ENCODE results near the gene TNXB.
"Not testable (repeated sequence)": the region's sequence is repeated elsewhere in the genome, so short reads cannot be mapped to it uniquely, and the experiment has no call there.

TNXB gene

GRCh38 chr6:32069878-32070515 lies 39.1 kb downstream of the TNXB start:
- no peaks in the 10 kb centered on the region for H3K79me2 ChIP-seq (ENCODE audit: insufficient read depth, low read length)
- H3K27ac ChIP-seq (ENCODE audit: low read depth, low read length, poor library complexity, severe bottlenecking): no peak overlapping the region
- no peaks in the 10 kb centered on the region for H4K20me1 ChIP-seq (ENCODE audit: insufficient read depth, low read length)
- H3F3A ChIP-seq (ENCODE audit: insufficient read depth, low read length): no peaks in the 10 kb centered on the region
- no peak overlapping the region for H3K4me3 ChIP-seq (ENCODE audit: low read depth, low read length, poor library complexity, severe bottlenecking)
- H3K9me3 ChIP-seq (ENCODE audit: low read length): no peaks in the 10 kb centered on the region
- no peak overlapping the region for H3K9ac ChIP-seq (ENCODE audit: low read length)
- no peak for TF ChIP-seq CTCF (IDR thresholded peaks at IDR 0.05; ENCODE audit: low read length)
- no peak for TF ChIP-seq EZH2 (IDR thresholded peaks at IDR 0.05; ENCODE audit: borderline replicate concordance, low read length)
- H3K9me2 ChIP-seq (ENCODE audit: low read depth, low read length): no peaks in the 10 kb centered on the region
- H3K4me1 ChIP-seq (ENCODE audit: insufficient read depth, low read length, severe bottlenecking): no peaks in the 10 kb centered on the region
- no peak overlapping the region for H3K4me2 ChIP-seq (ENCODE audit: low read length)
- H2AFZ ChIP-seq (ENCODE audit: low read length): no peak overlapping the region
- no peaks in the 10 kb centered on the region for H3K27me3 ChIP-seq (ENCODE audit: insufficient read depth, low read length)
- no peaks in the 10 kb centered on the region for H3K36me3 ChIP-seq (ENCODE audit: insufficient read depth, low read length)

- Histone ChIP-seq H3K36me3 (ENCODE audit: insufficient read depth, low read length) (no peaks in the 10 kb centered on the region), H3K79me2 (ENCODE audit: insufficient read depth, low read length) (no peaks in the 10 kb centered on the region), H3K4me3 (ENCODE audit: low read depth, low read length, poor library complexity, severe bottlenecking) (no peak overlapping the region), H3K27me3 (ENCODE audit: insufficient read depth, low read length) (no peaks in the 10 kb centered on the region), H3K4me2 (ENCODE audit: low read length) (no peak overlapping the region), H2AFZ (ENCODE audit: low read length) (no peak overlapping the region), H4K20me1 (ENCODE audit: insufficient read depth, low read length) (no peaks in the 10 kb centered on the region), H3K4me1 (ENCODE audit: insufficient read depth, low read length, severe bottlenecking) (no peaks in the 10 kb centered on the region), H3K27ac (ENCODE audit: low read depth, low read length, poor library complexity, severe bottlenecking) (no peak overlapping the region), H3F3A (ENCODE audit: insufficient read depth, low read length) (no peaks in the 10 kb centered on the region), H3K9me2 (ENCODE audit: low read depth, low read length) (no peaks in the 10 kb centered on the region), H3K9me3 (ENCODE audit: low read length) (no peaks in the 10 kb centered on the region), H3K9ac (ENCODE audit: low read length) (no peak overlapping the region)
- no peak for TF ChIP-seq EZH2 (IDR thresholded peaks at IDR 0.05; ENCODE audit: borderline replicate concordance, low read length)
- TF ChIP-seq CTCF (IDR thresholded peaks at IDR 0.05; ENCODE audit: low read length): no peak
Observed at GRCh38 chr6:32069460-32069859, 39.7 kb downstream of the TNXB start.

- Histone ChIP-seq H3K4me3 (ENCODE audit: low read depth, low read length, poor library complexity, severe bottlenecking) (no peak overlapping the region), H3K4me2 (ENCODE audit: low read length) (no peak overlapping the region), H4K20me1 (ENCODE audit: insufficient read depth, low read length) (no peaks in the 10 kb centered on the region), H3K27ac (ENCODE audit: low read depth, low read length, poor library complexity, severe bottlenecking) (no peak overlapping the region), H3K9me3 (ENCODE audit: low read length) (no peaks in the 10 kb centered on the region), H3K36me3 (ENCODE audit: insufficient read depth, low read length) (no peaks in the 10 kb centered on the region), H3F3A (ENCODE audit: insufficient read depth, low read length) (no peaks in the 10 kb centered on the region), H3K9ac (ENCODE audit: low read length) (no peak overlapping the region), H3K4me1 (ENCODE audit: insufficient read depth, low read length, severe bottlenecking) (no peaks in the 10 kb centered on the region), H3K27me3 (ENCODE audit: insufficient read depth, low read length) (no peaks in the 10 kb centered on the region), H3K79me2 (ENCODE audit: insufficient read depth, low read length) (no peaks in the 10 kb centered on the region), H3K9me2 (ENCODE audit: low read depth, low read length) (no peaks in the 10 kb centered on the region), H2AFZ (ENCODE audit: low read length) (no peak overlapping the region)
- no peak for TF ChIP-seq CTCF (IDR thresholded peaks at IDR 0.05; ENCODE audit: low read length)
- no peak for TF ChIP-seq EZH2 (IDR thresholded peaks at IDR 0.05; ENCODE audit: borderline replicate concordance, low read length)
Observed at GRCh38 chr6:32068867-32069266, 40.3 kb downstream of the TNXB start.

GRCh38 chr6:32068315-32068714 lies 40.8 kb downstream of the TNXB start:
- H3K9ac ChIP-seq (ENCODE audit: low read length); H3K4me1 ChIP-seq (ENCODE audit: insufficient read depth, low read length, severe bottlenecking); H4K20me1 ChIP-seq (ENCODE audit: insufficient read depth, low read length); H3K4me2 ChIP-seq (ENCODE audit: low read length); H3F3A ChIP-seq (ENCODE audit: insufficient read depth, low read length); H3K79me2 ChIP-seq (ENCODE audit: insufficient read depth, low read length); H3K4me3 ChIP-seq (ENCODE audit: low read depth, low read length, poor library complexity, severe bottlenecking); H3K9me3 ChIP-seq (ENCODE audit: low read length); H3K36me3 ChIP-seq (ENCODE audit: insufficient read depth, low read length); H2AFZ ChIP-seq (ENCODE audit: low read length); H3K27me3 ChIP-seq (ENCODE audit: insufficient read depth, low read length); H3K9me2 ChIP-seq (ENCODE audit: low read depth, low read length); H3K27ac ChIP-seq (ENCODE audit: low read depth, low read length, poor library complexity, severe bottlenecking): not testable (repeated sequence)

- H3K4me3 ChIP-seq (ENCODE audit: low read depth, low read length, poor library complexity, severe bottlenecking); H3K4me1 ChIP-seq (ENCODE audit: insufficient read depth, low read length, severe bottlenecking); H3K27ac ChIP-seq (ENCODE audit: low read depth, low read length, poor library complexity, severe bottlenecking); H3K27me3 ChIP-seq (ENCODE audit: insufficient read depth, low read length); H3K9me2 ChIP-seq (ENCODE audit: low read depth, low read length); H3K9me3 ChIP-seq (ENCODE audit: low read length); H3K9ac ChIP-seq (ENCODE audit: low read length); H3K4me2 ChIP-seq (ENCODE audit: low read length); H3K79me2 ChIP-seq (ENCODE audit: insufficient read depth, low read length); H2AFZ ChIP-seq (ENCODE audit: low read length); H4K20me1 ChIP-seq (ENCODE audit: insufficient read depth, low read length); H3K36me3 ChIP-seq (ENCODE audit: insufficient read depth, low read length); H3F3A ChIP-seq (ENCODE audit: insufficient read depth, low read length): not testable (repeated sequence)
Observed at GRCh38 chr6:32067521-32067920, 41.6 kb downstream of the TNXB start.
